ENCODE measurements around the gene ANGPTL4.
"Not testable (repeated sequence)": the region's sequence is repeated elsewhere in the genome, so short reads cannot be mapped to it uniquely, and the experiment has no call there.

ANGPTL4 gene

GRCh38 chr19:8336072-8336569 is 27.8 kb upstream of the ANGPTL4 start:
- no peak for TF ChIP-seq CTCF (IDR thresholded peaks at IDR 0.05; ENCODE audit: borderline replicate concordance, insufficient read depth, low read depth, low read length)
- no peak overlapping the region for H3K4me3 ChIP-seq (ENCODE audit: low read depth, low read length)

GRCh38 chr19:8336660-8337059 is 27.3 kb upstream of the ANGPTL4 start:
- TF ChIP-seq CTCF (IDR thresholded peaks at IDR 0.05; ENCODE audit: borderline replicate concordance, insufficient read depth, low read depth, low read length), result no peak
- no peak overlapping the region for H3K4me3 ChIP-seq (ENCODE audit: low read depth, low read length)

GRCh38 chr19:8337728-8338127 is 26.2 kb upstream of the ANGPTL4 start:
- no peak overlapping the region for H3K4me3 ChIP-seq (ENCODE audit: low read depth, low read length)
- no peak for TF ChIP-seq CTCF (IDR thresholded peaks at IDR 0.05; ENCODE audit: borderline replicate concordance, insufficient read depth, low read depth, low read length)

- no peak for TF ChIP-seq CTCF (IDR thresholded peaks at IDR 0.05; ENCODE audit: borderline replicate concordance, insufficient read depth, low read depth, low read length)
- H3K4me3 ChIP-seq (ENCODE audit: low read depth, low read length), result no peak overlapping the region
Observed at GRCh38 chr19:8338835-8339234, 25.1 kb upstream of the ANGPTL4 start.

- TF ChIP-seq CTCF (IDR thresholded peaks at IDR 0.05; ENCODE audit: borderline replicate concordance, insufficient read depth, low read depth, low read length), result 0 out of 2 replicates have a peak, but pooled peaks have one; percentile 19
- no peak overlapping the region for H3K4me3 ChIP-seq (ENCODE audit: low read depth, low read length)
Observed at GRCh38 chr19:8340341-8341096, 23.4 kb upstream of the ANGPTL4 start.

GRCh38 chr19:8341504-8341903 is 22.5 kb upstream of the ANGPTL4 start:
- H3K4me3 ChIP-seq (ENCODE audit: low read depth, low read length), result not testable (repeated sequence)

GRCh38 chr19:8342316-8342683 is 21.7 kb upstream of the ANGPTL4 start:
- no peak for TF ChIP-seq CTCF (IDR thresholded peaks at IDR 0.05; ENCODE audit: borderline replicate concordance, insufficient read depth, low read depth, low read length)
- H3K4me3 ChIP-seq (ENCODE audit: low read depth, low read length), result no peak overlapping the region

Data from GM12875 (cell line).